ENCODE results near the gene JAK2. TPM values are rescaled to one million over a fixed set of nuclear protein-coding genes. Genes with fewer than 3 reads are reported as not detected.

JAK2 gene
- total and polyA plus RNA-seq, 9 of the 15 experiments (the other 6 are each of a cell fraction or from before 2014, with no cell fraction given): 4.7 to 23.4 (median 15.3) TPM

DNA sequence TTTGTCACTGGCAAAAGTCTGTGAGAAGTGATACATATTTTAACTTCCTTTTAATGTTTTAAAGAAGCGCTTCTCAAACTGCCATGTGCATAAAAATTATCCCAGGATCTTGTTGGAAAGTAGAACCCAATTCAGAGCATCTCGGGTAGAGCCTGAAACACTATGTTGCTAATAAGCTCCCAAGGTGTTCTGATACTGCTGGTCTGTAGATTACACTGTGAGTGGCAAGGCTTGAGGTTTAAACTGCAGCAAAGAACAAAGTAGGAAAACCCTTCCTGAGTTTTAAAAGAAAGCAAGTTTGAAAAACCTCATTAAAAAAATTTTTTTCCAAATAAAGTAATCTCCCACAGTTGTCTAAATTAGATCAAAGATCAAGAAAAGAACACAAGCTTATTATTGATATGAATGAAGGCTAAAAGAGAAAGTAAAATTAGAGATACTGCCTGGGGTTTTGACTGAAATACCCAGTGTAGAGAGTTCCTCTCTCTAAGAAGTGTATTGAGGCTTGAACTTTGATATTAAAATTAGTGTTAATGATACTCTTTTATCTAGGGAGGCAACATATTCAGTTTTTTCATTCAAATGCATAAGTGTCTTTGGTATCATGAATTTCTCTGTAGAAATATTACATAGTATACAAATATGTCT, 19.8 kb upstream of the JAK2 start (continued):
- TF ChIP-seq, protein P1, sequence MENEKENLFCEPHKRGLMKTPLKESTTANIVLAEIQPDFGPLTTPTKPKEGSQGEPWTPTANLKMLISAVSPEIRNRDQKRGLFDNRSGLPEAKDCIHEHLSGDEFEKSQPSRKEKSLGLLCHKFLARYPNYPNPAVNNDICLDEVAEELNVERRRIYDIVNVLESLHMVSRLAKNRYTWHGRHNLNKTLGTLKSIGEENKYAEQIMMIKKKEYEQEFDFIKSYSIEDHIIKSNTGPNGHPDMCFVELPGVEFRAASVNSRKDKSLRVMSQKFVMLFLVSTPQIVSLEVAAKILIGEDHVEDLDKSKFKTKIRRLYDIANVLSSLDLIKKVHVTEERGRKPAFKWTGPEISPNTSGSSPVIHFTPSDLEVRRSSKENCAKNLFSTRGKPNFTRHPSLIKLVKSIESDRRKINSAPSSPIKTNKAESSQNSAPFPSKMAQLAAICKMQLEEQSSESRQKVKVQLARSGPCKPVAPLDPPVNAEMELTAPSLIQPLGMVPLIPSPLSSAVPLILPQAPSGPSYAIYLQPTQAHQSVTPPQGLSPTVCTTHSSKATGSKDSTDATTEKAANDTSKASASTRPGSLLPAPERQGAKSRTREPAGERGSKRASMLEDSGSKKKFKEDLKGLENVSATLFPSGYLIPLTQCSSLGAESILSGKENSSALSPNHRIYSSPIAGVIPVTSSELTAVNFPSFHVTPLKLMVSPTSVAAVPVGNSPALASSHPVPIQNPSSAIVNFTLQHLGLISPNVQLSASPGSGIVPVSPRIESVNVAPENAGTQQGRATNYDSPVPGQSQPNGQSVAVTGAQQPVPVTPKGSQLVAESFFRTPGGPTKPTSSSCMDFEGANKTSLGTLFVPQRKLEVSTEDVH (IDR thresholded peaks at IDR 0.05; ENCODE audit: low read depth, partially characterized antibody): no peak
- no peak for TF ChIP-seq ATF1 (CRISPR knock-in tag; IDR thresholded peaks at IDR 0.05)
- TF ChIP-seq ATF1 (tag; IDR thresholded peaks at IDR 0.05): no peak
- TF ChIP-seq HOXB6 (CRISPR knock-in tag; IDR thresholded peaks at IDR 0.05; ENCODE audit: borderline replicate concordance): no peak
- no peak for TF ChIP-seq NRF1 (conservative IDR thresholded peaks at IDR 0.05 in 1 of 2, IDR thresholded peaks at IDR 0.05 in 1 of 2)
- TF ChIP-seq BRF1 (IDR thresholded peaks at IDR 0.05; ENCODE audit: borderline replicate concordance, extremely low read depth, insufficient read length): no peak
- TF ChIP-seq, protein P2, sequence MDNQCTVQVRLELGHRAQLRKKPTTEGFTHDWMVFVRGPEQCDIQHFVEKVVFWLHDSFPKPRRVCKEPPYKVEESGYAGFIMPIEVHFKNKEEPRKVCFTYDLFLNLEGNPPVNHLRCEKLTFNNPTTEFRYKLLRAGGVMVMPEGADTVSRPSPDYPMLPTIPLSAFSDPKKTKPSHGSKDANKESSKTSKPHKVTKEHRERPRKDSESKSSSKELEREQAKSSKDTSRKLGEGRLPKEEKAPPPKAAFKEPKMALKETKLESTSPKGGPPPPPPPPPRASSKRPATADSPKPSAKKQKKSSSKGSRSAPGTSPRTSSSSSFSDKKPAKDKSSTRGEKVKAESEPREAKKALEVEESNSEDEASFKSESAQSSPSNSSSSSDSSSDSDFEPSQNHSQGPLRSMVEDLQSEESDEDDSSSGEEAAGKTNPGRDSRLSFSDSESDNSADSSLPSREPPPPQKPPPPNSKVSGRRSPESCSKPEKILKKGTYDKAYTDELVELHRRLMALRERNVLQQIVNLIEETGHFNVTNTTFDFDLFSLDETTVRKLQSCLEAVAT (IDR thresholded peaks at IDR 0.05): no peak
